Muscle of leg (tissue), 11 donors: ENCODE data around the gene LAMA2. TPM values are rescaled to one million over a fixed set of nuclear protein-coding genes. Genes with fewer than 3 reads are reported as not detected.

ENCODE experiments used
- DNase-seq: peaks from one replicate; pipeline ENCODE4 v3.0.0; 2013
- H3K27ac ChIP-seq: one replicate; pipeline ENCODE4 v1.5.1; 2013; ENCODE audit warnings: mild to moderate bottlenecking, low read length, control low read depth
- H3K27me3 ChIP-seq: one replicate; pipeline ENCODE4 v1.6.1; 2013; ENCODE audit warnings: low read length; ENCODE audit not compliant: control insufficient read depth, insufficient read depth
- H3K36me3 ChIP-seq: one replicate; pipeline ENCODE4 v1.6.1; 2013; ENCODE audit warnings: low read length; ENCODE audit not compliant: control insufficient read depth, insufficient read depth
- H3K4me1 ChIP-seq: one replicate; pipeline ENCODE4 v1.6.1; 2013; ENCODE audit warnings: low read length; ENCODE audit not compliant: control insufficient read depth, insufficient read depth
- H3K4me3 ChIP-seq: one replicate; pipeline ENCODE4 v1.5.1; 2013; ENCODE audit warnings: low read length, control low read depth
- H3K9me3 ChIP-seq: replicated peaks from 2 replicates; pipeline ENCODE4 v1.6.1; 2013; ENCODE audit warnings: low read depth, low read length; ENCODE audit not compliant: control insufficient read depth
- WGBS: methylation state at CpG from one replicate; pipeline ENCODE4 v1.1.5; 2013; ENCODE audit warnings: missing lambda C conversion rate; ENCODE audit not compliant: insufficient coverage; 5-methylcytosine and 5-hydroxymethylcytosine counted together
- polyA plus RNA-seq, 8 donors: library from polyadenylated mRNA; unstranded; fragments of 120-200 nt; gene quantifications; one replicate each; pipeline versions ENCODE4 v1.2.1 to v1.2.3, GENCODE V29; 2013; ENCODE audit warnings: inconsistent platforms in 1 of 8, low replicate concordance in 1 of 8; ENCODE audit not compliant: insufficient read length in 8 of 8, insufficient read depth in 1 of 8
- total RNA-seq: library from RNA; stranded (reverse); fragments of 120-200 nt; gene quantifications from one replicate; pipeline ENCODE4 v1.2.4, GENCODE V29; 2013

The LAMA2 gene
- total and polyA plus RNA-seq, 9 donors: 105 to 165 (median 140) TPM

GRCh38 chr6:128990915-128991314, 108.0 kb downstream of the LAMA2 start:
- Histone ChIP-seq H3K4me3 (no peak overlapping the region), H3K36me3 (no peaks in the 10 kb centered on the region), H3K4me1 (no peaks in the 10 kb centered on the region), H3K27me3 (no peaks in the 10 kb centered on the region), H3K9me3 (no peaks in the 10 kb centered on the region), H3K27ac (no peak overlapping the region)
- WGBS: no CpG with 5 or more reads among the region's 8 CpGs
- peak; percentile 32 for DNase-seq

GRCh38 chr6:128993166-128993565, 110.2 kb downstream of the LAMA2 start:
- Histone ChIP-seq H3K27ac (no peak overlapping the region), H3K4me1 (no peaks in the 10 kb centered on the region), H3K27me3 (no peaks in the 10 kb centered on the region), H3K4me3 (no peak overlapping the region), H3K36me3 (no peaks in the 10 kb centered on the region), H3K9me3 (no peaks in the 10 kb centered on the region)
- whole genome bisulfite sequencing: no CpG with 5 or more reads among the region's 4 CpGs
- DNase-seq: peak; percentile 34

- H3K27ac ChIP-seq: no peak overlapping the region
- H3K27me3 ChIP-seq: no peaks in the 10 kb centered on the region
- 93% methylated on average over 5 of the region's 5 CpGs for WGBS
- no peak for DNase-seq
- H3K4me3 ChIP-seq: no peak overlapping the region
- H3K36me3 ChIP-seq: no peaks in the 10 kb centered on the region
- H3K9me3 ChIP-seq: no peaks in the 10 kb centered on the region
- H3K4me1 ChIP-seq: no peaks in the 10 kb centered on the region
Observed at GRCh38 chr6:128997880-128998279, 114.9 kb downstream of the LAMA2 start.

- WGBS: 62% methylated on average over 3 of the region's 4 CpGs
Observed at GRCh38 chr6:129006724-129007514, 124.0 kb downstream of the LAMA2 start.

GRCh38 chr6:129007701-129008373, 124.9 kb downstream of the LAMA2 start:
- H3K36me3 ChIP-seq: no peaks in the 10 kb centered on the region
- H3K27me3 ChIP-seq: no peaks in the 10 kb centered on the region
- no peaks in the 10 kb centered on the region for H3K9me3 ChIP-seq
- WGBS: no CpG with 5 or more reads among the region's 4 CpGs
- no peak overlapping the region for H3K27ac ChIP-seq
- H3K4me1 ChIP-seq: peaks cover 6% of the 10 kb centered on the region
- H3K4me3 ChIP-seq: no peak overlapping the region
- no peak for DNase-seq

More at GRCh38 chr6:129006724-129007514, 124.0 kb downstream of the LAMA2 start:
- DNase-seq: no peak
- H3K27me3 ChIP-seq: no peaks in the 10 kb centered on the region
- no peak overlapping the region for H3K4me3 ChIP-seq
- no peaks in the 10 kb centered on the region for H3K36me3 ChIP-seq
- no peaks in the 10 kb centered on the region for H3K9me3 ChIP-seq
- no peak overlapping the region for H3K27ac ChIP-seq
- H3K4me1 ChIP-seq: peaks cover 6% of the 10 kb centered on the region

- Histone ChIP-seq H3K36me3 (no peaks in the 10 kb centered on the region), H3K4me1 (peaks cover 6% of the 10 kb centered on the region), H3K27me3 (no peaks in the 10 kb centered on the region), H3K4me3 (no peak overlapping the region), H3K27ac (no peak overlapping the region), H3K9me3 (no peaks in the 10 kb centered on the region)
- no CpG with 5 or more reads among the region's 2 CpGs for WGBS
- DNase-seq: peak; percentile 77
Observed at GRCh38 chr6:129008591-129008990, 125.7 kb downstream of the LAMA2 start.

- Histone ChIP-seq H3K36me3 (no peaks in the 10 kb centered on the region), H3K4me1 (peaks cover 6% of the 10 kb centered on the region), H3K4me3 (no peak overlapping the region), H3K27ac (no peak overlapping the region), H3K9me3 (no peaks in the 10 kb centered on the region), H3K27me3 (no peaks in the 10 kb centered on the region)
- DNase-seq: peak; percentile 39
- WGBS: no CpG with 5 or more reads among the region's 1 CpG
Observed at GRCh38 chr6:129009851-129010250, 126.9 kb downstream of the LAMA2 start.

GRCh38 chr6:129014302-129014701, 131.4 kb downstream of the LAMA2 start:
- Histone ChIP-seq H3K36me3 (no peaks in the 10 kb centered on the region), H3K4me3 (no peak overlapping the region), H3K4me1 (no peaks in the 10 kb centered on the region), H3K27me3 (no peaks in the 10 kb centered on the region), H3K9me3 (no peaks in the 10 kb centered on the region), H3K27ac (no peak overlapping the region)
- no peak for DNase-seq
- WGBS: no CpG with 5 or more reads among the region's 2 CpGs

GRCh38 chr6:129015721-129016120, 132.8 kb downstream of the LAMA2 start:
- Histone ChIP-seq H3K27ac (no peak overlapping the region), H3K4me1 (no peaks in the 10 kb centered on the region), H3K36me3 (no peaks in the 10 kb centered on the region), H3K27me3 (no peaks in the 10 kb centered on the region), H3K4me3 (no peak overlapping the region), H3K9me3 (no peaks in the 10 kb centered on the region)
- no peak for DNase-seq
- no CpG with 5 or more reads among the region's 3 CpGs for whole genome bisulfite sequencing

GRCh38 chr6:129016844-129017243, 133.9 kb downstream of the LAMA2 start:
- WGBS: no CpG with 5 or more reads among the region's 3 CpGs
- H3K9me3 ChIP-seq: no peaks in the 10 kb centered on the region
- H3K4me3 ChIP-seq: no peak overlapping the region
- H3K27ac ChIP-seq: no peak overlapping the region
- H3K27me3 ChIP-seq: no peaks in the 10 kb centered on the region
- DNase-seq: no peak
- H3K4me1 ChIP-seq: no peaks in the 10 kb centered on the region
- no peaks in the 10 kb centered on the region for H3K36me3 ChIP-seq
